Body of pancreas (tissue), 4 donors: ENCODE data around the gene NRXN2.

Experiments used
- CTCF ChIP-seq, 7 experiments: fragments of 450-650 bp in 4 of 7; fragments of 200-600 bp in 3 of 7; sonication (generic) in 3 of 7; IDR thresholded peaks; one replicate each; pipeline ENCODE4 v1.5.1; 2016 to 2019; ENCODE audit warnings: antibody characterized with exemption in 7 of 7
- POLR2A ChIP-seq, 3 donors: fragments of 450-650 bp; IDR thresholded peaks; one replicate each; pipeline ENCODE4 v1.6.1; 2016; ENCODE audit warnings: antibody characterized with exemption in 3 of 3, mild to moderate bottlenecking in 2 of 3

GRCh38 chr11:64614917-64615316 is 108.1 kb downstream of the NRXN2 start:
- TF ChIP-seq CTCF (IDR thresholded peaks at IDR 0.05) = no peak
- TF ChIP-seq POLR2A (IDR thresholded peaks at IDR 0.05) = no peak
